HL-60 (cell line): ENCODE data around the gene ISOC1.

ENCODE experiments used
- DNase-seq, 2 experiments: peaks; one replicate each; pipeline ENCODE4 v3.0.0-alpha.2; 2010 to 2020; ENCODE audit warnings: low read depth in 1 of 2, low spot score in 1 of 2
- H3K27ac ChIP-seq: fragments of 250-450 bp; sonication (Bioruptor Pico); replicated peaks from 2 replicates; pipeline ENCODE4 v1.5.1; 2020; ENCODE audit warnings: mild to moderate bottlenecking, moderate library complexity
- H3K27me3 ChIP-seq: fragments of 250-450 bp; sonication (Bioruptor Pico); 2 replicates; pipeline ENCODE4 v1.5.1; 2021; ENCODE audit warnings: mild to moderate bottlenecking, moderate library complexity; ENCODE audit not compliant: insufficient read depth, poor library complexity, severe bottlenecking
- H3K4me3 ChIP-seq: replicated peaks from 2 replicates; pipeline ENCODE4 v1.5.1; 2011; ENCODE audit warnings: mild to moderate bottlenecking, control low read depth, low read length; ENCODE audit not compliant: insufficient read depth
- GABPA ChIP-seq: IDR thresholded peaks from 2 replicates; pipeline ENCODE4 v1.6.1; 2012; ENCODE audit warnings: low read depth
- POLR2AphosphoS5 ChIP-seq: IDR thresholded peaks from 2 replicates; pipeline ENCODE4 v1.6.1; 2012; ENCODE audit warnings: low read depth
- SPI1 ChIP-seq: IDR thresholded peaks from 2 replicates; pipeline ENCODE4 v1.6.1; 2012; ENCODE audit warnings: low read depth, mild to moderate bottlenecking, borderline replicate concordance
- TF ChIP-seq, protein P1 (sequence below): IDR thresholded peaks from 2 replicates; pipeline ENCODE4 v1.6.1; 2012; ENCODE audit warnings: low read depth; ENCODE audit not compliant: insufficient replicate concordance
- TF ChIP-seq, protein P2 (sequence below): IDR thresholded peaks from one replicate; pipeline ENCODE4 v1.5.1; 2011; ENCODE audit warnings: low read length, control low read depth, inconsistent platforms; ENCODE audit not compliant: insufficient read depth

Gene ISOC1

DNA sequence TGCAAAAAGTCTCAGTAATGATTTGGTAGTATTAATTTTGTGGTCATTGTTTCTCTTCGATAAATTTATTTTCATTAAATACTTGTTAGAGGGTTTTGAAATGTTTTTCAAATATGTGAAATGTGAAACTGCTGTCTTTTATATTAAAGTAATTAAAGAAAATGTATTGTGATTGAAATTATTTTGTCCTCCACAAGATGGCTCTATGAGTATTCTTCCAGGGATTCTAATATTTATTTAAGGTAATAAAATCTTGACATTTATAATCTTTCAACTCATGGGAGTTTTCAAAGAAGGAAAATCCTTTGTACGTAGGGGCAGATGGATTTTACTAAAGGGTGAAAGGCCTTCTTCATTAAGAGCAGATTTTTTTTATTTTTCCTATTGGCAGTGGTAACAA, 19.3 kb downstream of the ISOC1 start:
- Histone ChIP-seq H3K4me3 (no peak overlapping the region), H3K27ac (no peak overlapping the region), H3K27me3 (no peaks in the 10 kb centered on the region)
- DNase-seq = no peak
- TF ChIP-seq POLR2AphosphoS5 (no peak), SPI1 (no peak), GABPA (no peak)
- TF ChIP-seq, protein P1, sequence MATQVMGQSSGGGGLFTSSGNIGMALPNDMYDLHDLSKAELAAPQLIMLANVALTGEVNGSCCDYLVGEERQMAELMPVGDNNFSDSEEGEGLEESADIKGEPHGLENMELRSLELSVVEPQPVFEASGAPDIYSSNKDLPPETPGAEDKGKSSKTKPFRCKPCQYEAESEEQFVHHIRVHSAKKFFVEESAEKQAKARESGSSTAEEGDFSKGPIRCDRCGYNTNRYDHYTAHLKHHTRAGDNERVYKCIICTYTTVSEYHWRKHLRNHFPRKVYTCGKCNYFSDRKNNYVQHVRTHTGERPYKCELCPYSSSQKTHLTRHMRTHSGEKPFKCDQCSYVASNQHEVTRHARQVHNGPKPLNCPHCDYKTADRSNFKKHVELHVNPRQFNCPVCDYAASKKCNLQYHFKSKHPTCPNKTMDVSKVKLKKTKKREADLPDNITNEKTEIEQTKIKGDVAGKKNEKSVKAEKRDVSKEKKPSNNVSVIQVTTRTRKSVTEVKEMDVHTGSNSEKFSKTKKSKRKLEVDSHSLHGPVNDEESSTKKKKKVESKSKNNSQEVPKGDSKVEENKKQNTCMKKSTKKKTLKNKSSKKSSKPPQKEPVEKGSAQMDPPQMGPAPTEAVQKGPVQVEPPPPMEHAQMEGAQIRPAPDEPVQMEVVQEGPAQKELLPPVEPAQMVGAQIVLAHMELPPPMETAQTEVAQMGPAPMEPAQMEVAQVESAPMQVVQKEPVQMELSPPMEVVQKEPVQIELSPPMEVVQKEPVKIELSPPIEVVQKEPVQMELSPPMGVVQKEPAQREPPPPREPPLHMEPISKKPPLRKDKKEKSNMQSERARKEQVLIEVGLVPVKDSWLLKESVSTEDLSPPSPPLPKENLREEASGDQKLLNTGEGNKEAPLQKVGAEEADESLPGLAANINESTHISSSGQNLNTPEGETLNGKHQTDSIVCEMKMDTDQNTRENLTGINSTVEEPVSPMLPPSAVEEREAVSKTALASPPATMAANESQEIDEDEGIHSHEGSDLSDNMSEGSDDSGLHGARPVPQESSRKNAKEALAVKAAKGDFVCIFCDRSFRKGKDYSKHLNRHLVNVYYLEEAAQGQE = no peak
- TF ChIP-seq, protein P2, sequence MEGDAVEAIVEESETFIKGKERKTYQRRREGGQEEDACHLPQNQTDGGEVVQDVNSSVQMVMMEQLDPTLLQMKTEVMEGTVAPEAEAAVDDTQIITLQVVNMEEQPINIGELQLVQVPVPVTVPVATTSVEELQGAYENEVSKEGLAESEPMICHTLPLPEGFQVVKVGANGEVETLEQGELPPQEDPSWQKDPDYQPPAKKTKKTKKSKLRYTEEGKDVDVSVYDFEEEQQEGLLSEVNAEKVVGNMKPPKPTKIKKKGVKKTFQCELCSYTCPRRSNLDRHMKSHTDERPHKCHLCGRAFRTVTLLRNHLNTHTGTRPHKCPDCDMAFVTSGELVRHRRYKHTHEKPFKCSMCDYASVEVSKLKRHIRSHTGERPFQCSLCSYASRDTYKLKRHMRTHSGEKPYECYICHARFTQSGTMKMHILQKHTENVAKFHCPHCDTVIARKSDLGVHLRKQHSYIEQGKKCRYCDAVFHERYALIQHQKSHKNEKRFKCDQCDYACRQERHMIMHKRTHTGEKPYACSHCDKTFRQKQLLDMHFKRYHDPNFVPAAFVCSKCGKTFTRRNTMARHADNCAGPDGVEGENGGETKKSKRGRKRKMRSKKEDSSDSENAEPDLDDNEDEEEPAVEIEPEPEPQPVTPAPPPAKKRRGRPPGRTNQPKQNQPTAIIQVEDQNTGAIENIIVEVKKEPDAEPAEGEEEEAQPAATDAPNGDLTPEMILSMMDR = no peak

DNA sequence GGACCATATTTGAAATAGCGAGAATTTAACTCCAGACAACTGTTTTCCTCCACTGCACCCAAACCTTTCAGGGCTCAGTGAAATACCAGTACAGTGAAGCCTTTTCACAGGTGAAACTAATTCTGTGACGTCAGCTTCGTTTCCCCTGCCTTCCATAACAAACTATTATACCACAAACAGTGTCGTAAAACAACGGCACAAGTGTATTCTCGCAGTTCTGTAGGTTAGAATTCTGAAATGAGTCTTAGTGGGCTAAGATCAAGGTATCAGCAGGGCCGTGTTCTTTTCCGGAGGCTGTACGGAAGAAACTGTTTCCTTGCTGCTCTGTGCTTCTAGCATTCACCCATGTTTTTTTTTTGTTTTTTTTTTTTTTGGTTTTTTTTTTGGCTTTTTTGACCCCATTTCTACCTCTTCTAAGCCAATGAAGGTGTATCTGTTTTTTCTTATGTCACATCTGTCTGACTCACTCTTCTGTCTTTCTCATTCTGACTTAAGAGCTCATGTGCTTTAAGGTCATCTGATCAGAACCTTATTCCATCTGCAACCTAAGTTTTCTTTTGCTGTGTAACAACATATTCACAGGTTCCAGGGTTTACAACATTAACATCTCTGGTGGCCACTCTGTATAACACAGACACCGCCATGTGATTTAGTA, 20.1 kb downstream of the ISOC1 start:
- no peak for DNase-seq
- Histone ChIP-seq H3K27ac (no peak overlapping the region), H3K27me3 (no peaks in the 10 kb centered on the region), H3K4me3 (no peak overlapping the region)
- TF ChIP-seq SPI1 (no peak), GABPA (no peak), POLR2AphosphoS5 (no peak)
- TF ChIP-seq, protein P1 = no peak
- TF ChIP-seq, protein P2 = no peak

DNA sequence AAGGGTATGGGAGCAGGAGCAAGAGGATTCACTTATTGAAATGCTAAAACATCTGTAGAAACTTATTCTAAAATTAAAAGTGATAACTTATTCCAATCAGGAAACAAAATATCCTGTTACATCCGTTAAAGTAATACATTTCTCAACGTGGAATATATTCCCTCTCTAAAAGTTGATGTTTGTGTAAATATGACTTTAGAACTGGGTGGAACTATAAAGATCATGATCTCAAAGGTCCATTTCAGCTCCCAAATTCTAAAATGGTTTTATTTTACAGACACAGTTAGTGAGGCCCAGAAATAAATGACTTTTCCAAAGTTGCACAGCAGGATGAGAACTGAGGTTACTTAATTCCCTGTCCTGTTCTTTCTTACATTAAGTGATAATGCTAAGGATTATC, 21.1 kb downstream of the ISOC1 start:
- H3K27me3 ChIP-seq = no peaks in the 10 kb centered on the region
- H3K4me3 ChIP-seq = no peak overlapping the region
- H3K27ac ChIP-seq = no peak overlapping the region
- no peak for TF ChIP-seq POLR2AphosphoS5
- TF ChIP-seq SPI1 = no peak
- no peak for TF ChIP-seq GABPA
- TF ChIP-seq, protein P1 = no peak
- TF ChIP-seq, protein P2 = no peak
- no peak for DNase-seq
